Psoas muscle (tissue), 8 donors: Measurements from ENCODE around the gene ANKRD17. TPM values are rescaled to one million over a fixed set of nuclear protein-coding genes. Genes with fewer than 3 reads are reported as not detected.
"Not testable (repeated sequence)": the region's sequence is repeated elsewhere in the genome, so short reads cannot be mapped to it uniquely, and the experiment has no call there.

Experiments used
- ATAC-seq, 4 donors: fragments of 200-7000 bp; cut with Tn5 transposase; one replicate each; pipeline ENCODE4 v1.9.1; 2020; ENCODE audit warnings: moderate library complexity in 3 of 4, mild to moderate bottlenecking in 2 of 4
- DNase-seq, 2 donors: peaks; one replicate each; pipeline ENCODE4 v3.0.0-alpha.2; 2020
- H3K27ac ChIP-seq: fragments of 200-600 bp; one replicate; pipeline ENCODE4 v1.8.0; 2022
- H3K27me3 ChIP-seq, 3 donors: fragments of 200-600 bp in 1 of 3; one replicate each; pipeline versions ENCODE4 v1.6.1 to v1.8.0; 2013 to 2022; ENCODE audit warnings: low read length in 2 of 3, mild to moderate bottlenecking in 2 of 3, moderate library complexity in 1 of 3; ENCODE audit not compliant: insufficient read depth in 3 of 3
- H3K36me3 ChIP-seq, 2 donors: fragments of 200-600 bp in 1 of 2; one replicate each; pipeline versions ENCODE4 v1.6.1 to v1.8.0; 2013 to 2022; ENCODE audit warnings: low read depth in 1 of 2, mild to moderate bottlenecking in 1 of 2, moderate library complexity in 1 of 2; ENCODE audit not compliant: insufficient read depth in 1 of 2
- H3K4me1 ChIP-seq: fragments of 200-600 bp; one replicate; pipeline ENCODE4 v1.8.0; 2022
- H3K4me3 ChIP-seq: fragments of 200-600 bp; one replicate; pipeline ENCODE4 v1.8.0; 2022; ENCODE audit warnings: mild to moderate bottlenecking
- H3K9me3 ChIP-seq: fragments of 200-600 bp; one replicate; pipeline ENCODE4 v1.8.0; 2022
- WGBS, 3 donors: extraction: QIAGEN DNeasy Blood & Tissue Kit; methylation state at CpG; one replicate each; pipeline versions ENCODE4 v1.1.6 to v1.1.7; 2013; 5-methylcytosine and 5-hydroxymethylcytosine counted together
- intact Hi-C, 2 donors: fragments of 100-400 bp; cut with DNase I; formaldehyde crosslinking; loops; one replicate each; pipeline versions ENCODE4 v1.11.0 to v1.14.2; 2022
- polyA plus RNA-seq, 3 donors: library from polyadenylated mRNA; stranded (reverse); fragments of 200-250 nt; gene quantifications; one replicate each; pipeline ENCODE4 v1.2.3, GENCODE V29; 2013
- total RNA-seq, 4 donors: library from RNA; stranded (reverse); fragmentation: NEBNext Ultra II Directional in 2 of 4; extraction: Animal tissue kit (Norgen Biotek cat#: 25700) in 2 of 4; gene quantifications; one replicate each; pipeline versions ENCODE4 v1.2.1 to v1.2.4, GENCODE V29; 2021 to 2023
- TF ChIP-seq, protein P1 (sequence below): fragments of 200-600 bp; IDR thresholded peaks from one replicate; pipeline ENCODE4 v1.8.0; 2022; ENCODE audit warnings: antibody characterized with exemption
- donor health status: healthy with polysubstance abuse.
- donor health status: DM: no; HTN: no; CAD: no; lungs with moderate emphysema.
- donor health status: Bipolar disorder and iron deficiency.
- donor health status: healthy.
- donor health status: DM: yes; HTN: yes; CAD: no.
- donor health status: DM: no; HTN: no; CAD: no.
- donor health status: DM: no; HTN: no; CAD: no.
- donor health status: DM: yes; HTN: yes; CAD: no.

The ANKRD17 gene
- total and polyA plus RNA-seq, 7 donors: 8.0 to 66.2 (median 46.6) TPM

DNA sequence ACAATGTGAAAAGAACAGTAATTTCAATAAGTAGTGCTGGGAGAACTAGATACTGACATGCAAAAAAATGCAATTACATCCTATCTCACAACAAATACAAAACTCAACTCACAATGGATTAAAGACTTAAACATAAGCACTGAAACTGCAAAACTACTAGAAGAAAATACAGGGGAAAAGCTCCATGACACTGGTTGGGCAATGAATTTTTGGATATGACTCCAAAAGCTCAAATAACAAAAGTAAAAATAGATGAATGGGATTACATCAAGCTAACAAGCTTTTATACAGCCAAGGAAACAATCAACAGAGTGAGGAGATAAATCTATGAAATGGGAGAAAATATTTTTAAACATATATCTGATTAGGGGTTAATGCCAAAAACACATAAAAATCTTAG is 53.1 kb downstream of the ANKRD17 start:
- Histone ChIP-seq H3K4me1 (peaks cover 39% of the 10 kb centered on the region), H3K4me3 (no peak overlapping the region), H3K27ac (no peak overlapping the region), H3K27me3 (no peaks in the 10 kb centered on the region), H3K9me3 (peaks cover 5% of the 10 kb centered on the region), H3K36me3 (no peaks in the 10 kb centered on the region)
- intact Hi-C loops: loop anchor here in 1 of 2 donors (5.0 kb wide), 1 partner anchor 33 kb away; no protein-coding TSS in a partner anchor
- DNase-seq: no peak
- peak in 2 of 4 donors; percentile 37 to 53 for ATAC-seq
- TF ChIP-seq, protein P1, sequence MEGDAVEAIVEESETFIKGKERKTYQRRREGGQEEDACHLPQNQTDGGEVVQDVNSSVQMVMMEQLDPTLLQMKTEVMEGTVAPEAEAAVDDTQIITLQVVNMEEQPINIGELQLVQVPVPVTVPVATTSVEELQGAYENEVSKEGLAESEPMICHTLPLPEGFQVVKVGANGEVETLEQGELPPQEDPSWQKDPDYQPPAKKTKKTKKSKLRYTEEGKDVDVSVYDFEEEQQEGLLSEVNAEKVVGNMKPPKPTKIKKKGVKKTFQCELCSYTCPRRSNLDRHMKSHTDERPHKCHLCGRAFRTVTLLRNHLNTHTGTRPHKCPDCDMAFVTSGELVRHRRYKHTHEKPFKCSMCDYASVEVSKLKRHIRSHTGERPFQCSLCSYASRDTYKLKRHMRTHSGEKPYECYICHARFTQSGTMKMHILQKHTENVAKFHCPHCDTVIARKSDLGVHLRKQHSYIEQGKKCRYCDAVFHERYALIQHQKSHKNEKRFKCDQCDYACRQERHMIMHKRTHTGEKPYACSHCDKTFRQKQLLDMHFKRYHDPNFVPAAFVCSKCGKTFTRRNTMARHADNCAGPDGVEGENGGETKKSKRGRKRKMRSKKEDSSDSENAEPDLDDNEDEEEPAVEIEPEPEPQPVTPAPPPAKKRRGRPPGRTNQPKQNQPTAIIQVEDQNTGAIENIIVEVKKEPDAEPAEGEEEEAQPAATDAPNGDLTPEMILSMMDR: no peak

DNA sequence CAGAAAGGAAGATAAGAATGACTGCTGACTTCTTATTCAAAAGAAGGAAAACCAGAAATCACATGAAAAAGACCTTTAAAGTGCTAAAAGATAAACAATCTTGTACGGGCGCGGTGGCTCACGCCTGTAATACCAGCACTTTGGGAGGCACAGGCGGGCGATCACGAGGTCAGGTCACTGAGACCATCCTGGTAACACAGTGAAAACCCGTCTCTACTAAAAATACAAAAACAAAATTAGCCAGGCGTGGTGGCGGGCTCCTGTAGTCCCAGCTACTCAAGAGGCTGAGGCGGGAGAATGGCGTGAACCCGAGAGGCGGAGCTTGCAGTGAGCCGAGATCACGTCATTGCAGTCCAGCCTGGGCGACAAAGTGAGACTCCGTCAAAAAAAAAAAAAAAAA is 54.6 kb downstream of the ANKRD17 start:
- WGBS, 3 donors: 95 to 98% (median 98%) methylated on average over 18 of the region's 18 CpGs
- not testable (repeated sequence) for H3K4me3 ChIP-seq

DNA sequence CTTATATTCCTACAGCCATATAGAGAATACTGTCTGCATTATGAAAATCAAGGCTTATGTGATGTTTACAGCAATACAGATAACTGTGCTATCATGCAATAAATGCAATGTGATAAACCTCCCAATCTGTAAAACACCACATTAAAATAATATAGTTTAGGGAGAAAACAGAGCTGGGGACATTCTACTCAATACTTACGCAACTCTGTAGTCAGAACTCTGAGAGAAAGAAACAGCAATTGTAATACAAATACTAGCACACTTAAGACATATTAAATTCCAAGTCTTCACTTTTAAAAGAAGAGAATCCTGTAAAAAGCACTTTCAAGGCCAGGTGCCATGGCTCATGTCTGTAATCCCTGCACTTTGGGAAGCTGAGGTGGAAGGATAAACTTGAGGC is 61.4 kb downstream of the ANKRD17 start:
- WGBS, 3 donors: 99 to 100% (median 100%) methylated on average over 1 of the region's 1 CpG
- ATAC-seq (no peak), DNase-seq (no peak)
- Histone ChIP-seq H3K4me1 (peaks cover 34% of the 10 kb centered on the region), H3K36me3 (no peaks in the 10 kb centered on the region), H3K4me3 (no peak overlapping the region), H3K9me3 (no peaks in the 10 kb centered on the region), H3K27me3 (no peaks in the 10 kb centered on the region), H3K27ac (no peak overlapping the region)
- TF ChIP-seq, protein P1: no peak
- intact Hi-C loops: loop anchor here in 1 of 2 donors (10.0 kb wide), 1 partner anchor 48 kb away; no protein-coding TSS in a partner anchor

More for the DNA sequence above, 54.6 kb downstream of the ANKRD17 start:
- ATAC-seq, H3K27ac ChIP-seq, intact Hi-C loops, DNase-seq, H3K36me3 ChIP-seq, H3K27me3 ChIP-seq, H3K9me3 ChIP-seq: not testable (repeated sequence)
- peaks cover 39% of the 10 kb centered on the region for H3K4me1 ChIP-seq

DNA sequence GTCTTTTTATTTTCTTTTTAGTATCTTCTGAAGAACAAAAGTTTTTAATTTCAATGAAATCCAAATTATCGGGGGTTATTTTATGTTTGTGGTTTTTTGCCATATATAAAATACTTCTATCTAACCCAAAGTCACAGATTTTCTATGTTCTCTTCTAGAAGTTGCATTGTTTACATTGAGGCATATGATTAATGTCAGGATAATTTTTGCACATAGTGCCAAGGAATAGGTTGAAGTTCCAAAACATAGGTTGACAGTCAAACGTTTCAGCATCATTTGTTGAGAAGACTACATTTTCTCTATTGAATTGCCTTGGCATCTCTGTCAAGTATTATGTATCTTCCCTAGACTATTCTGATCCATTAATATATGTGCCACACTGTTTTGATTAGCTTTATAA is 64.5 kb downstream of the ANKRD17 start:
- H3K27ac ChIP-seq: no peak overlapping the region

DNA sequence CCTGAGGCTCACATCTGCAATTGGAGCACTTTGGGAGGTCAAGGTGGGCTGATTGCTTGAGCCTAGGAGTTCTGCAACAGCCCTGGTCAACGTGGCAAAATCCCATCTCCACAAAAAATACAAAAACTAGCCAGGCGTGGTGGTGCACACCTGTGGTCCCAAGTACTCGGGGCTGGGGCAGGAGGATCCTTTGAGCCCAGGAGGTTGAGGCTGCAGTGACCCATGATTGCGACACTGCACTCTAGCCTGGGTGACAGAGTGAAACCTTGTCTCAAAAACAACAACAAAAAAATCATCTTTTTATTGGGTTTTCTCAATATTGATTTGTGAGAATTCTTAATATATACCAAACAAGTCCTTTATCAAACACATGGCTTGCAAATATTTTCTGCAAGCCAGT is 64.9 kb downstream of the ANKRD17 start:
- WGBS, 3 donors: 89 to 91% (median 90%) methylated on average over 4 of the region's 4 CpGs
- no peak for DNase-seq
- no peak overlapping the region for H3K27ac ChIP-seq
- H3K27me3 ChIP-seq: no peaks in the 10 kb centered on the region
- H3K4me3 ChIP-seq: no peak overlapping the region
- no peak for ATAC-seq
- H3K4me1 ChIP-seq: peaks cover 6% of the 10 kb centered on the region
- H3K36me3 ChIP-seq: no peaks in the 10 kb centered on the region
- no peaks in the 10 kb centered on the region for H3K9me3 ChIP-seq
- TF ChIP-seq, protein P1: no peak
- intact Hi-C loops: loop anchor here in 1 of 2 donors (10.0 kb wide), 1 partner anchor 51 kb away; no protein-coding TSS in a partner anchor

More for the DNA sequence above, 64.5 kb downstream of the ANKRD17 start:
- ATAC-seq: no peak
- Histone ChIP-seq H3K4me1 (peaks cover 6% of the 10 kb centered on the region), H3K36me3 (no peaks in the 10 kb centered on the region), H3K9me3 (no peaks in the 10 kb centered on the region), H3K27me3 (no peaks in the 10 kb centered on the region), H3K4me3 (no peak overlapping the region)
- intact Hi-C loops: loop anchor here in 1 of 2 donors (10.0 kb wide), 1 partner anchor 51 kb away; no protein-coding TSS in a partner anchor
- DNase-seq: no peak
- TF ChIP-seq, protein P1: no peak
- WGBS, 3 donors: 84 to 88% (median 84%) methylated on average over 2 of the region's 2 CpGs
